GM19372 (cell line): ENCODE results near the gene TAF12.
"Not testable (repeated sequence)": the region's sequence is repeated elsewhere in the genome, so short reads cannot be mapped to it uniquely, and the experiment has no call there.

Source experiments
- ATAC-seq: cut with Tn5 transposase; IDR thresholded peaks from one replicate; pipeline ENCODE4 v1.9.1; 2021; ENCODE audit warnings: mild to moderate bottlenecking, low read depth, moderate library complexity; ENCODE audit not compliant: unreplicated experiment

The TAF12 gene

GRCh38 chr1:28586585-28587391 lies 56.1 kb downstream of the TAF12 start:
- not testable (repeated sequence) for ATAC-seq

- ATAC-seq = no peak
Observed at GRCh38 chr1:28582248-28582615, 60.6 kb downstream of the TAF12 start.

- ATAC-seq = peak; percentile 72
Observed at GRCh38 chr1:28581531-28582247, 61.2 kb downstream of the TAF12 start.

GRCh38 chr1:28580722-28581530 lies 61.9 kb downstream of the TAF12 start:
- ATAC-seq = peak; percentile 26

- no peak for ATAC-seq
Observed at GRCh38 chr1:28579401-28579800, 63.5 kb downstream of the TAF12 start.

- no peak for ATAC-seq
Observed at GRCh38 chr1:28578696-28579218, 64.1 kb downstream of the TAF12 start.

GRCh38 chr1:28577738-28578536 lies 64.9 kb downstream of the TAF12 start:
- no peak for ATAC-seq

GRCh38 chr1:28577052-28577678 lies 65.7 kb downstream of the TAF12 start:
- no peak for ATAC-seq

- ATAC-seq = no peak
Observed at GRCh38 chr1:28573564-28573963, 69.3 kb downstream of the TAF12 start.

- ATAC-seq = not testable (repeated sequence)
Observed at GRCh38 chr1:28572891-28573290, 70.0 kb downstream of the TAF12 start.

GRCh38 chr1:28571911-28572310 lies 71.0 kb downstream of the TAF12 start:
- no peak for ATAC-seq

GRCh38 chr1:28566931-28567330 lies 75.9 kb downstream of the TAF12 start:
- no peak for ATAC-seq

- ATAC-seq = no peak
Observed at GRCh38 chr1:28565726-28566125, 77.1 kb downstream of the TAF12 start.

- no peak for ATAC-seq
Observed at GRCh38 chr1:28565040-28565439, 77.8 kb downstream of the TAF12 start.

GRCh38 chr1:28564310-28564709 lies 78.6 kb downstream of the TAF12 start:
- ATAC-seq = no peak

- ATAC-seq = no peak
Observed at GRCh38 chr1:28560886-28561285, 82.0 kb downstream of the TAF12 start.
